Astrocyte (in vitro differentiated cells and primary cell): ENCODE measurements around the gene KCTD11. TPM values are rescaled to one million over a fixed set of nuclear protein-coding genes. Genes with fewer than 3 reads are reported as not detected.

Experiments used
- DNase-seq: peaks from one replicate; pipeline ENCODE4 v3.0.0-alpha.2; 2010; ENCODE audit warnings: low read depth
- FAIRE-seq: peaks from 2 replicates; lab custom pipeline; 2011; peaks lifted over from hg19 to GRCh38; lab: Jason Lieb, UNC
- H2AFZ ChIP-seq: 2 replicates; pipeline ENCODE4 v1.6.0; 2012; ENCODE audit warnings: low read depth, low read length, inconsistent platforms
- H3K27ac ChIP-seq: 2 replicates; pipeline ENCODE4 v1.5.1; 2011; ENCODE audit warnings: low read depth, low read length, inconsistent platforms
- H3K27me3 ChIP-seq: 2 replicates; pipeline ENCODE4 v1.6.0; 2011; ENCODE audit warnings: low read length, inconsistent platforms; ENCODE audit not compliant: insufficient read depth
- H3K36me3 ChIP-seq: 2 replicates; pipeline ENCODE4 v1.5.1; 2011; ENCODE audit warnings: low read length, inconsistent platforms; ENCODE audit not compliant: insufficient read depth
- H3K4me1 ChIP-seq: 2 replicates; pipeline ENCODE4 v1.5.1; 2011; ENCODE audit warnings: low read length, inconsistent platforms; ENCODE audit not compliant: insufficient read depth
- H3K4me2 ChIP-seq: 2 replicates; pipeline ENCODE4 v1.6.0; 2012; ENCODE audit warnings: low read length, inconsistent platforms
- H3K4me3 ChIP-seq: 2 replicates; pipeline ENCODE4 v1.5.1; 2011; ENCODE audit warnings: low read depth, mild to moderate bottlenecking, low read length, inconsistent platforms; ENCODE audit not compliant: insufficient read depth
- H3K79me2 ChIP-seq: 2 replicates; pipeline ENCODE4 v1.6.0; 2012; ENCODE audit warnings: mild to moderate bottlenecking, low read length, inconsistent platforms; ENCODE audit not compliant: insufficient read depth
- H3K9ac ChIP-seq: 2 replicates; pipeline ENCODE4 v1.6.0; 2012; ENCODE audit warnings: mild to moderate bottlenecking, low read length, inconsistent platforms
- H3K9me3 ChIP-seq: 2 replicates; pipeline ENCODE4 v1.5.1; 2012; ENCODE audit warnings: low read depth, mild to moderate bottlenecking, low read length, inconsistent platforms; ENCODE audit not compliant: insufficient read depth
- H4K20me1 ChIP-seq: 2 replicates; pipeline ENCODE4 v1.6.0; 2012; ENCODE audit warnings: low read length, inconsistent platforms; ENCODE audit not compliant: insufficient read depth
- H3K27ac Mint-ChIP-seq: one replicate; pipeline ENCODE4 v1.8.0; 2021; ENCODE audit warnings: mild to moderate bottlenecking, mixed read lengths; ENCODE audit not compliant: unreplicated experiment
- H3K27me3 Mint-ChIP-seq: one replicate; pipeline ENCODE4 v1.8.0; 2021; ENCODE audit warnings: low read depth, mixed read lengths; ENCODE audit not compliant: unreplicated experiment
- H3K36me3 Mint-ChIP-seq: one replicate; pipeline ENCODE4 v1.8.0; 2021; ENCODE audit warnings: low read depth, mixed read lengths; ENCODE audit not compliant: unreplicated experiment
- H3K4me1 Mint-ChIP-seq: one replicate; pipeline ENCODE4 v1.8.0; 2021; ENCODE audit warnings: low read depth, mixed read lengths; ENCODE audit not compliant: unreplicated experiment
- H3K4me3 Mint-ChIP-seq: one replicate; pipeline ENCODE4 v1.8.0; 2021; ENCODE audit warnings: mild to moderate bottlenecking, moderate library complexity, mixed read lengths; ENCODE audit not compliant: unreplicated experiment
- H3K9me3 Mint-ChIP-seq: one replicate; pipeline ENCODE4 v1.8.0; 2021; ENCODE audit warnings: mild to moderate bottlenecking, mixed read lengths; ENCODE audit not compliant: unreplicated experiment
- EZH2 ChIP-seq: IDR thresholded peaks from 2 replicates; pipeline ENCODE4 v1.6.1; 2012; ENCODE audit warnings: mild to moderate bottlenecking, low read length, inconsistent platforms; ENCODE audit not compliant: insufficient read depth
- total RNA-seq: library from RNA; stranded (reverse); gene quantifications from 2 replicates; pipeline ENCODE4 v1.2.1, GENCODE V29; 2021
- TF ChIP-seq, protein P1 (sequence below): IDR thresholded peaks from 2 replicates; pipeline ENCODE4 v1.5.1; 2011; ENCODE audit warnings: low read depth, mild to moderate bottlenecking, inconsistent platforms, low read length, moderate library complexity; ENCODE audit not compliant: insufficient read depth

The KCTD11 gene
- total RNA-seq, 1 donor from 2014 or later = 31.6 TPM

DNA sequence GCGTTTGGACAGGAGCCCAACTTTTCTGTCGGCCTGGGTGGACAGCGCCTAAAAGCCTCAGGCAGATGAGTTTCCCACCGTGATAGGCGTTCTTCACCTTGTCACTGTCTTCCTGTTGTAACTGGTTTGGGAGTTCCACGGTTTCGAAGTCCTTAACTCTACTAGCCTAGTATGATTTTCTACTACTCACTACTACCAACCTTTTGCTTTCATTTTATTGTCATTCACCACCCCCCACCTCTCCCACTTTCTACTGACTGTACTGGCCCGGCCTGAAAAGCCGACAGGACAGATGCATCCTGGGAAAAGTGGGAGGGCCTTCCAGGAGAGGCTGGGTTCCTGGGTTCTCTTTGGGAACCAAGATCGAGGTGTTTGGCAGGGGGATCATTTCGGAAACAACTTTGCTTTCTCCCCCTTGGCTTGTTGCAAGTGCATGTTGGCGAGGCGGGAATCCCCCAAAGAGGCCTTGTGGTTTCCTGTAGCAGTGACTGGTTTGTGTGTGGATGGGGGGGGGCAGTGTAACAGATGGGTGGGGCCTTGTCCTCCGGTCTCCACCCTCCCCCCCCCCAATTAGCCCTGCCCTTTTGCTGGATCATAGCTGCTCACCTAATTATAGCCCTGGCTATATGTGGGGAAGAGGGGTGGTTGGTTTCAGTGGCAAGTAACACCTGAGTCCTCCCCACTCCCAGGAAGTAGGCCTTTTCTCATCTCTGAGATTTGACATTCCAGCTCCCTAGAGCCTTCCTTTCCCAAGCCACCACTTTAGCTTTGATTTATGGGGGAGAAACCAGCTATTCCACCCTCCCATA, 43.1 kb upstream of the KCTD11 start:
- DNase-seq (peak; percentile 66), FAIRE-seq (no peak)
- Histone ChIP-seq H2AFZ (no peak overlapping the region), H3K27me3 (no peaks in the 10 kb centered on the region), H3K4me3 (peak overlapping the region; percentile 87), H3K4me1 (peaks cover 25% of the 10 kb centered on the region), H3K27ac (peak overlapping the region; percentile 90), H3K9ac (peak overlapping the region; percentile 98), H3K36me3 (peaks cover 43% of the 10 kb centered on the region), H3K9me3 (no peaks in the 10 kb centered on the region), H3K4me2 (peak overlapping the region; percentile 89), H4K20me1 (peaks cover 55% of the 10 kb centered on the region), H3K79me2 (peaks cover 60% of the 10 kb centered on the region)
- TF ChIP-seq, protein P1, sequence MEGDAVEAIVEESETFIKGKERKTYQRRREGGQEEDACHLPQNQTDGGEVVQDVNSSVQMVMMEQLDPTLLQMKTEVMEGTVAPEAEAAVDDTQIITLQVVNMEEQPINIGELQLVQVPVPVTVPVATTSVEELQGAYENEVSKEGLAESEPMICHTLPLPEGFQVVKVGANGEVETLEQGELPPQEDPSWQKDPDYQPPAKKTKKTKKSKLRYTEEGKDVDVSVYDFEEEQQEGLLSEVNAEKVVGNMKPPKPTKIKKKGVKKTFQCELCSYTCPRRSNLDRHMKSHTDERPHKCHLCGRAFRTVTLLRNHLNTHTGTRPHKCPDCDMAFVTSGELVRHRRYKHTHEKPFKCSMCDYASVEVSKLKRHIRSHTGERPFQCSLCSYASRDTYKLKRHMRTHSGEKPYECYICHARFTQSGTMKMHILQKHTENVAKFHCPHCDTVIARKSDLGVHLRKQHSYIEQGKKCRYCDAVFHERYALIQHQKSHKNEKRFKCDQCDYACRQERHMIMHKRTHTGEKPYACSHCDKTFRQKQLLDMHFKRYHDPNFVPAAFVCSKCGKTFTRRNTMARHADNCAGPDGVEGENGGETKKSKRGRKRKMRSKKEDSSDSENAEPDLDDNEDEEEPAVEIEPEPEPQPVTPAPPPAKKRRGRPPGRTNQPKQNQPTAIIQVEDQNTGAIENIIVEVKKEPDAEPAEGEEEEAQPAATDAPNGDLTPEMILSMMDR = no peak
- TF ChIP-seq EZH2 = no peak
- Mint-ChIP-seq H3K27me3 (no peaks in the 10 kb centered on the region), H3K36me3 (peaks cover 22% of the 10 kb centered on the region), H3K4me3 (peak overlapping the region; percentile 97), H3K27ac (peak overlapping the region; percentile 97), H3K4me1 (peaks cover 40% of the 10 kb centered on the region), H3K9me3 (no peaks in the 10 kb centered on the region)

DNA sequence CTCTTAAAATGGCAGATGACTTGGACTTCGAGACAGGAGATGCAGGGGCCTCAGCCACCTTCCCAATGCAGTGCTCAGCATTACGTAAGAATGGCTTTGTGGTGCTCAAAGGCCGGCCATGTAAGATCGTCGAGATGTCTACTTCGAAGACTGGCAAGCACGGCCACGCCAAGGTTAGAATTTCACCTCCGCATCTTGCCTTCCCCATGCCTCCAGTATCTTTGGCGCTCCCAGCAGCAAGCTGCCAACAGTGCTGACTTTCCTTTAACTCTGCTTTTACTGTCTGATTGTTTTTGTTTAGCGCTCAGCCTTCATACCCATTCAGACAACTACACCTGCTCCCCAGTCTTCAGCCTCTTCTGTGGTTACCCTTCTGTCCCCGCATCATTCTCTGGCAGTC, 42.3 kb upstream of the KCTD11 start:
- peaks cover 32% of the 10 kb centered on the region for H3K4me1 ChIP-seq
- no peaks in the 10 kb centered on the region for H3K9me3 Mint-ChIP-seq
- FAIRE-seq = no peak
- no peaks in the 10 kb centered on the region for H3K9me3 ChIP-seq
- H3K9ac ChIP-seq = peak overlapping the region; percentile 98
- peaks cover 22% of the 10 kb centered on the region for H3K36me3 Mint-ChIP-seq
- H3K4me3 Mint-ChIP-seq = peak overlapping the region; percentile 97
- peaks cover 63% of the 10 kb centered on the region for H4K20me1 ChIP-seq
- H2AFZ ChIP-seq = no peak overlapping the region
- no peak for DNase-seq
- H3K27ac ChIP-seq = no peak overlapping the region
- H3K27ac Mint-ChIP-seq = peak overlapping the region; percentile 91
- H3K79me2 ChIP-seq = peaks cover 66% of the 10 kb centered on the region
- H3K4me2 ChIP-seq = peak overlapping the region; percentile 89
- no peaks in the 10 kb centered on the region for H3K27me3 ChIP-seq
- TF ChIP-seq, protein P1 = no peak
- no peak for TF ChIP-seq EZH2
- H3K4me1 Mint-ChIP-seq = peaks cover 47% of the 10 kb centered on the region
- no peaks in the 10 kb centered on the region for H3K27me3 Mint-ChIP-seq
- peak overlapping the region; percentile 87 for H3K4me3 ChIP-seq
- H3K36me3 ChIP-seq = peaks cover 44% of the 10 kb centered on the region
